GM18511 (cell line): ENCODE data around the gene SRC.

Experiments
- ATAC-seq: cut with Tn5 transposase; IDR thresholded peaks from one replicate; pipeline ENCODE4 v1.9.1; 2021; ENCODE audit warnings: mild to moderate bottlenecking, moderate library complexity; ENCODE audit not compliant: unreplicated experiment

SRC gene

GRCh38 chr20:37379967-37380828 is 34.3 kb downstream of the SRC start:
- ATAC-seq, result no peak

- ATAC-seq, result no peak
Measured at GRCh38 chr20:37380864-37381579, 35.1 kb downstream of the SRC start.

- no peak for ATAC-seq
Measured at GRCh38 chr20:37381621-37382471, 35.9 kb downstream of the SRC start.

- ATAC-seq, result no peak
Measured at GRCh38 chr20:37382482-37383120, 36.7 kb downstream of the SRC start.

GRCh38 chr20:37383229-37383989 is 37.5 kb downstream of the SRC start:
- no peak for ATAC-seq

- ATAC-seq, result peak; percentile 67
Measured at GRCh38 chr20:37384683-37385174, 38.8 kb downstream of the SRC start.

- no peak for ATAC-seq
Measured at GRCh38 chr20:37385176-37385575, 39.2 kb downstream of the SRC start.

GRCh38 chr20:37385659-37386504 is 39.9 kb downstream of the SRC start:
- ATAC-seq, result no peak

- ATAC-seq, result no peak
Measured at GRCh38 chr20:37386505-37387251, 40.7 kb downstream of the SRC start.

GRCh38 chr20:37387519-37388269 is 41.8 kb downstream of the SRC start:
- ATAC-seq, result no peak

- ATAC-seq, result no peak
Measured at GRCh38 chr20:37388831-37389230, 42.9 kb downstream of the SRC start.

GRCh38 chr20:37389241-37389747 is 43.4 kb downstream of the SRC start:
- no peak for ATAC-seq

- ATAC-seq, result no peak
Measured at GRCh38 chr20:37389844-37390275, 43.9 kb downstream of the SRC start.

GRCh38 chr20:37390503-37390890 is 44.6 kb downstream of the SRC start:
- ATAC-seq, result no peak

GRCh38 chr20:37390891-37391525 is 45.1 kb downstream of the SRC start:
- no peak for ATAC-seq

- no peak for ATAC-seq
Measured at GRCh38 chr20:37392441-37393195, 46.7 kb downstream of the SRC start.
